ENCODE measurements around the gene ZNF519.

DNA sequence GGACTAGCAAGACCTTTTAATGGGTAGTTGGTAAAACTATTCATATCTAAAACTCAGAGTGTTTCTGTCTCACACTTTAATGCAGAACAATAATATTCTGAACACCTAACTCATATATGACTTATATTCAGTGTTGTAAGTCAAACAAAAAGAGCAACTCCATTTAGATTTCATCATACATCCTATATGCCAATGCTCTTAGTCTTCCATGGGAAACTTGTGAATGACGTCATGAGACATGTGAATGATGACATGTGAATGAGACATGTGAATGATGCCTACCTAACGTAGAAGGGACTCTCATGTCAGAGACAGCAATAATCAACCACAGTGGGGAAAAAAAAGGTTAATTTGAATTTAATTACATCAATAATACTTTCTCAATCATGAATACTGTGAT is 28.0 kb downstream of the ZNF519 start:
- TF ChIP-seq POLR2A (IDR thresholded peaks at IDR 0.05; ENCODE audit: low read depth) (no peak), EP300 (IDR thresholded peaks at IDR 0.05) (no peak), POLR2AphosphoS5 (IDR thresholded peaks at IDR 0.05) (no peak)
- TF ChIP-seq, protein P1, sequence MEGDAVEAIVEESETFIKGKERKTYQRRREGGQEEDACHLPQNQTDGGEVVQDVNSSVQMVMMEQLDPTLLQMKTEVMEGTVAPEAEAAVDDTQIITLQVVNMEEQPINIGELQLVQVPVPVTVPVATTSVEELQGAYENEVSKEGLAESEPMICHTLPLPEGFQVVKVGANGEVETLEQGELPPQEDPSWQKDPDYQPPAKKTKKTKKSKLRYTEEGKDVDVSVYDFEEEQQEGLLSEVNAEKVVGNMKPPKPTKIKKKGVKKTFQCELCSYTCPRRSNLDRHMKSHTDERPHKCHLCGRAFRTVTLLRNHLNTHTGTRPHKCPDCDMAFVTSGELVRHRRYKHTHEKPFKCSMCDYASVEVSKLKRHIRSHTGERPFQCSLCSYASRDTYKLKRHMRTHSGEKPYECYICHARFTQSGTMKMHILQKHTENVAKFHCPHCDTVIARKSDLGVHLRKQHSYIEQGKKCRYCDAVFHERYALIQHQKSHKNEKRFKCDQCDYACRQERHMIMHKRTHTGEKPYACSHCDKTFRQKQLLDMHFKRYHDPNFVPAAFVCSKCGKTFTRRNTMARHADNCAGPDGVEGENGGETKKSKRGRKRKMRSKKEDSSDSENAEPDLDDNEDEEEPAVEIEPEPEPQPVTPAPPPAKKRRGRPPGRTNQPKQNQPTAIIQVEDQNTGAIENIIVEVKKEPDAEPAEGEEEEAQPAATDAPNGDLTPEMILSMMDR (IDR thresholded peaks at IDR 0.05), result no peak

All from esophagus muscularis mucosa (tissue), 4 donors.